ENCODE results near the gene HNRNPF. TPM values are rescaled to one million over a fixed set of nuclear protein-coding genes. Genes with fewer than 3 reads are reported as not detected.

HNRNPF gene
- total RNA-seq, 2 experiments from 2014 or later: 280 to 340 TPM

- H3K79me2 ChIP-seq (ENCODE audit: insufficient read depth, low read depth, low read length): peaks cover 67% of the 10 kb centered on the region
- H3K9me3 ChIP-seq (ENCODE audit: low read length): no peaks in the 10 kb centered on the region
- TF ChIP-seq EZH2phosphoT487 (IDR thresholded peaks at IDR 0.05; ENCODE audit: borderline replicate concordance, low read depth, low read length) (no peak), CTCF (conservative IDR thresholded peaks at IDR 0.05; ENCODE audit: low read length) (no peak; the same call in 1 of the 2 replicates)
- ChIA-PET CTCF (ENCODE audit: unreplicated experiment) (no interaction called here), POLR2A (interaction anchor here (0.8 to 1.4 kb wide), 4 partner anchors 41 to 274 kb away, joined by 3 to 13 read pairs (median 4); no protein-coding TSS in a partner anchor)
- no peaks in the 10 kb centered on the region for H3K9me2 ChIP-seq (ENCODE audit: insufficient read depth, low read length)
- peaks cover 15% of the 10 kb centered on the region; the same call in 1 of the 2 replicates for H4K20me1 ChIP-seq (ENCODE audit: insufficient read depth, low read length)
- peaks cover 40% of the 10 kb centered on the region for H3K4me1 ChIP-seq (ENCODE audit: insufficient read depth, low read length, poor library complexity, severe bottlenecking)
- peak overlapping the region; percentile 82 for H3K27ac ChIP-seq (ENCODE audit: low read depth, low read length, poor library complexity, severe bottlenecking)
- DNase-seq (ENCODE audit: low spot score): no peak
- H2AFZ ChIP-seq (ENCODE audit: low read length): no peak overlapping the region
- no TSS peak for BruUV-seq (replicated peaks)
- H3K4me2 ChIP-seq (ENCODE audit: low read length): peak overlapping the region; percentile 91
- peaks cover 50% of the 10 kb centered on the region for H3K36me3 ChIP-seq (ENCODE audit: insufficient read depth, low read length)
- intact Hi-C loops (cut with micrococcal nuclease; ENCODE audit: unreplicated experiment): loop anchor here (2.0 kb wide), 1 partner anchor 28 kb away; the partner anchor contains the start of gene ZNF487
- H3K4me3 ChIP-seq (ENCODE audit: low read depth, low read length, poor library complexity, severe bottlenecking): peak overlapping the region; percentile 92
Measured at GRCh38 chr10:43408331-43408709, 666 bp downstream of the HNRNPF start.

GRCh38 chr10:43407576-43408330 is 1.2 kb downstream of the HNRNPF start:
- H2AFZ ChIP-seq (ENCODE audit: low read length): no peak overlapping the region
- H3K4me1 ChIP-seq (ENCODE audit: insufficient read depth, low read length, poor library complexity, severe bottlenecking): peaks cover 46% of the 10 kb centered on the region
- H3K4me2 ChIP-seq (ENCODE audit: low read length): peak overlapping the region; percentile 91
- no peaks in the 10 kb centered on the region for H3K9me3 ChIP-seq (ENCODE audit: low read length)
- peaks cover 19% of the 10 kb centered on the region; the same call in 1 of the 2 replicates for H4K20me1 ChIP-seq (ENCODE audit: insufficient read depth, low read length)
- H3K4me3 ChIP-seq (ENCODE audit: low read depth, low read length, poor library complexity, severe bottlenecking): peak overlapping the region; percentile 92
- ChIA-PET POLR2A (interaction anchor here (0.6 to 1.4 kb wide), 8 partner anchors 10 to 273 kb away, joined by 3 to 13 read pairs (median 4); no protein-coding TSS in a partner anchor), CTCF (ENCODE audit: unreplicated experiment) (interaction anchor here (0.6 kb wide), 1 partner anchor 50 kb away, joined by 3 read pairs; no protein-coding TSS in a partner anchor)
- no peaks in the 10 kb centered on the region for H3K9me2 ChIP-seq (ENCODE audit: insufficient read depth, low read length)
- H3K36me3 ChIP-seq (ENCODE audit: insufficient read depth, low read length): peaks cover 55% of the 10 kb centered on the region
- H3K79me2 ChIP-seq (ENCODE audit: insufficient read depth, low read depth, low read length): peaks cover 72% of the 10 kb centered on the region
- peak overlapping the region; percentile 82 for H3K27ac ChIP-seq (ENCODE audit: low read depth, low read length, poor library complexity, severe bottlenecking)
- peak; percentile 89 for DNase-seq (ENCODE audit: low spot score)
- intact Hi-C loops (cut with micrococcal nuclease; ENCODE audit: unreplicated experiment): loop anchor here (1.0 to 2.0 kb wide), 2 partner anchors 10 to 29 kb away; partner anchors contain the start of gene ZNF487
- TSS peak; percentile 47 for BruUV-seq (replicated peaks)
- TF ChIP-seq CTCF (conservative IDR thresholded peaks at IDR 0.05; ENCODE audit: low read length) (peak; percentile 66), EZH2phosphoT487 (IDR thresholded peaks at IDR 0.05; ENCODE audit: borderline replicate concordance, low read depth, low read length) (no peak)
